Heart right ventricle (tissue), 16 donors: Measurements from ENCODE around the gene PTEN. TPM values are rescaled to one million over a fixed set of nuclear protein-coding genes. Genes with fewer than 3 reads are reported as not detected.

Source experiments
- ATAC-seq, 8 donors: fragments of 200-7000 bp; cut with Tn5 transposase; one replicate each; pipeline ENCODE4 v1.9.1; 2020; ENCODE audit warnings: mild to moderate bottlenecking in 8 of 8, moderate library complexity in 8 of 8, moderate number of reproducible peaks in 1 of 8
- DNase-seq, 2 donors: peaks; one replicate each; pipeline ENCODE4 v3.0.0-alpha.2; 2020
- H3K27ac ChIP-seq, 10 donors: fragments of 200-600 bp; sonication (generic) in 2 of 10; one replicate each; pipeline versions ENCODE4 v1.5.0 to v1.8.0; 2020 to 2022; ENCODE audit warnings: mild to moderate bottlenecking in 3 of 10
- H3K27me3 ChIP-seq, 7 donors: fragments of 200-600 bp; one replicate each; pipeline ENCODE4 v1.8.0; 2021 to 2022; ENCODE audit warnings: mild to moderate bottlenecking in 2 of 7
- H3K36me3 ChIP-seq, 9 donors: fragments of 200-600 bp; sonication (generic) in 1 of 9; one replicate each; pipeline versions ENCODE4 v1.5.0 to v1.8.0; 2020 to 2022; ENCODE audit warnings: mild to moderate bottlenecking in 2 of 9
- H3K4me1 ChIP-seq, 9 donors: fragments of 200-600 bp; sonication (generic) in 1 of 9; one replicate each; pipeline versions ENCODE4 v1.5.0 to v1.8.0; 2020 to 2022; ENCODE audit warnings: mild to moderate bottlenecking in 4 of 9
- H3K4me3 ChIP-seq, 10 donors: fragments of 200-600 bp; sonication (generic) in 2 of 10; one replicate each; pipeline versions ENCODE4 v1.5.0 to v1.8.0; 2020 to 2022; ENCODE audit warnings: mild to moderate bottlenecking in 7 of 10, moderate library complexity in 2 of 10
- H3K9me3 ChIP-seq, 11 donors: fragments of 200-600 bp in 10 of 11; sonication (generic) in 2 of 11; one replicate each; pipeline versions ENCODE4 v1.5.0 to v1.8.0; 2013 to 2022; ENCODE audit warnings: mild to moderate bottlenecking in 2 of 11, control low read depth in 1 of 11, moderate library complexity in 1 of 11
- WGBS, 2 donors: extraction: QIAGEN DNeasy Blood & Tissue Kit; methylation state at CpG; one replicate each; pipeline ENCODE4 v1.1.7; 2013; ENCODE audit warnings: inconsistent platforms in 1 of 2; 5-methylcytosine and 5-hydroxymethylcytosine counted together
- intact Hi-C, 10 donors: fragments of 100-400 bp; cut with DNase I; formaldehyde crosslinking; loops; one replicate each; pipeline versions ENCODE4 v1.11.1 to v1.14.2; 2022
- polyA plus RNA-seq, 2 donors: library from polyadenylated mRNA; stranded (reverse); fragments of 200-250 nt; gene quantifications; one replicate each; pipeline ENCODE4 v1.2.3, GENCODE V29; 2013
- total RNA-seq, 10 donors: library from RNA; stranded (reverse); fragmentation: NEBNext Ultra II Directional in 3 of 10; extraction: Animal tissue kit (Norgen Biotek cat#: 25700) in 3 of 10; gene quantifications; one replicate each; pipeline versions ENCODE4 v1.2.1 to v1.2.4, GENCODE V29; 2021 to 2023
- TF ChIP-seq, protein P1 (sequence below), 9 donors: fragments of 200-600 bp; sonication (generic) in 2 of 9; IDR thresholded peaks; one replicate each; pipeline versions ENCODE4 v1.5.0 to v1.8.0; 2021 to 2022; ENCODE audit warnings: antibody characterized with exemption in 9 of 9, mild to moderate bottlenecking in 5 of 9, moderate library complexity in 1 of 9
- donor health status: Arrhythmogenic right ventricular cardiomyopathy.
- donor health status: ischemic (EF 13 %, LVEDD 7.1; RV severe dilation, severe dysfunction).
- donor health status: healthy with polysubstance abuse.
- donor health status: DM: no; HTN: yes; CAD: no.
- donor health status: DM: no; HTN: no; CAD: no.
- donor health status: ischemic (EF 25% LVEDD 6.9; RV normal size, moderate dysfunction).
- donor health status: ischemic (EF 25% LVEDD 5.7; RV mildly dilated, moderate dysfunction).
- donor health status: healthy.
- donor health status: DM: yes; HTN: yes; CAD: no.
- donor health status: Ischemic cardiomyopathy.
- donor health status: ischemic (EF 35%, LVEDD 5.7; RV mildly dilated, moderate dysfunction).
- donor health status: nonischemic (EF 11% LVEDD 7.7; RV severe dilation, severe dysfunction).
- donor health status: DM: yes; HTN: yes; CAD: no.
- donor health status: PGD.
- donor health status: ischemic (EF 29% LVEDD 5.4; RV normal size, mild dysfunction).
- donor health status: nonischemic (EF 23%, LVEDD 6.1; RV moderate dilation, normal function).

Gene PTEN
- total and polyA plus RNA-seq, 12 donors = 21.8 to 89.9 (median 54.9) TPM

DNA sequence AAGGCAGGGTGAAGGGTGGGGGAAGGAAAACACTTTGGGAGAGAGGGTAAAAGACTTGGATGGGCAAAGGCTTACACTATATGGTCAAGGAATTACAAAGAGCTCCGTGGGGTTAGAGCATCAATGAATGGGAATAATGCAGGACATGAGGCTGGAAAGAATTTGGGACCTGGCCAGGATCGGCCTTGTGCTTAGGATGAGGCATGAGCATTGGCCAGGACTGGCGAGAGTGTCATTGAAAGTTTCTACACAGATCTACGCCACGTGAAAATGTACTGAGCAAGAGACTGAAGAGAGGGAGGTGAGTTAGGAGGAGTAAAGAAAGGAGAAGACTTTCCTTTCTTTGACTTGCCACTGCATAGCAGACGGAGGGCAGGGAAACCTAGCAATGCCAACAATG is 142.8 kb downstream of the PTEN start:
- H3K4me3 ChIP-seq = no peak overlapping the region
- H3K27me3 ChIP-seq = no peaks in the 10 kb centered on the region
- intact Hi-C loops = loop anchor here in 1 of 10 donors (5.0 kb wide), 1 partner anchor 91 kb away; no protein-coding TSS in a partner anchor
- peaks cover 0 to 4% (median 0%) of the 10 kb centered on the region in 9 donors for H3K4me1 ChIP-seq
- no peak overlapping the region for H3K27ac ChIP-seq
- no peak for DNase-seq
- ATAC-seq = no peak
- TF ChIP-seq, protein P1, sequence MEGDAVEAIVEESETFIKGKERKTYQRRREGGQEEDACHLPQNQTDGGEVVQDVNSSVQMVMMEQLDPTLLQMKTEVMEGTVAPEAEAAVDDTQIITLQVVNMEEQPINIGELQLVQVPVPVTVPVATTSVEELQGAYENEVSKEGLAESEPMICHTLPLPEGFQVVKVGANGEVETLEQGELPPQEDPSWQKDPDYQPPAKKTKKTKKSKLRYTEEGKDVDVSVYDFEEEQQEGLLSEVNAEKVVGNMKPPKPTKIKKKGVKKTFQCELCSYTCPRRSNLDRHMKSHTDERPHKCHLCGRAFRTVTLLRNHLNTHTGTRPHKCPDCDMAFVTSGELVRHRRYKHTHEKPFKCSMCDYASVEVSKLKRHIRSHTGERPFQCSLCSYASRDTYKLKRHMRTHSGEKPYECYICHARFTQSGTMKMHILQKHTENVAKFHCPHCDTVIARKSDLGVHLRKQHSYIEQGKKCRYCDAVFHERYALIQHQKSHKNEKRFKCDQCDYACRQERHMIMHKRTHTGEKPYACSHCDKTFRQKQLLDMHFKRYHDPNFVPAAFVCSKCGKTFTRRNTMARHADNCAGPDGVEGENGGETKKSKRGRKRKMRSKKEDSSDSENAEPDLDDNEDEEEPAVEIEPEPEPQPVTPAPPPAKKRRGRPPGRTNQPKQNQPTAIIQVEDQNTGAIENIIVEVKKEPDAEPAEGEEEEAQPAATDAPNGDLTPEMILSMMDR (IDR thresholded peaks at IDR 0.05) = no peak
- peaks cover 0 to 5% (median 0%) of the 10 kb centered on the region in 11 donors for H3K9me3 ChIP-seq
- WGBS, 2 donors = 92 to 94% methylated on average over 6 of the region's 6 CpGs
- no peaks in the 10 kb centered on the region for H3K36me3 ChIP-seq

DNA sequence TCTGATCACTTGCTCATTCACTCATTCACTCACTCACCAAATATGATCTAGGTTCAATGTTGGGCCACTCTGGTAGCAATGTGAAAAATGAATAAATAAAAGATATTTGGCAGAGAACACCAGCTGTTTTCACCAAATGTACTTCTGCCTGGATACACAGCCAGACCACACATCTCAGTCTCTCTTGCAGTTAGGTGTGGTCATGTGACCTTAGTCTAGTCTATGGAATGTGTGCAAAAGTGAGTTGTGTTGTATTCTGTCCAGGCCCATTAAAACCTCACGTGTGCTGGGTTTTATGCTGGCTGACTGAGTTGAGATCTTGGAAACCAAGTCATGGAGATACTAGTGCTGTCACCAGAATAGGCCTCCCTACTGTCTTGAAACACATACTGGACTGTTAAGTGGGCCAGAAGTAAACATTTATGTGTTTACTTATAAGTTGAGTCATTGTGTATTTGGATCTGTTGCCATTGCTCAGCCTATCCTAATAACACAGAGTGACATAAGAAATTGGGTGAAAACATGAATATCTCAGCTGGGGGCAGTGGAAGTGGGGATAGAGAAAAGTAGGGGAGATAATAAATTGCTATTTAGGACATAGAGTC is 145.5 kb downstream of the PTEN start:
- peaks cover 0 to 7% (median 0%) of the 10 kb centered on the region in 11 donors for H3K9me3 ChIP-seq
- intact Hi-C loops = loop anchor here in 1 of 10 donors (5.0 kb wide), 1 partner anchor 88 kb away; no protein-coding TSS in a partner anchor
- DNase-seq (no peak), ATAC-seq (no peak)
- H3K36me3 ChIP-seq = no peaks in the 10 kb centered on the region
- H3K4me1 ChIP-seq = peaks cover 0 to 12% (median 0%) of the 10 kb centered on the region in 9 donors
- no peak overlapping the region for H3K27ac ChIP-seq
- TF ChIP-seq, protein P1 (IDR thresholded peaks at IDR 0.05) = no peak
- WGBS, 2 donors = 94 to 100% methylated on average over 1 of the region's 1 CpG
- H3K27me3 ChIP-seq = no peaks in the 10 kb centered on the region
- H3K4me3 ChIP-seq = no peak overlapping the region

DNA sequence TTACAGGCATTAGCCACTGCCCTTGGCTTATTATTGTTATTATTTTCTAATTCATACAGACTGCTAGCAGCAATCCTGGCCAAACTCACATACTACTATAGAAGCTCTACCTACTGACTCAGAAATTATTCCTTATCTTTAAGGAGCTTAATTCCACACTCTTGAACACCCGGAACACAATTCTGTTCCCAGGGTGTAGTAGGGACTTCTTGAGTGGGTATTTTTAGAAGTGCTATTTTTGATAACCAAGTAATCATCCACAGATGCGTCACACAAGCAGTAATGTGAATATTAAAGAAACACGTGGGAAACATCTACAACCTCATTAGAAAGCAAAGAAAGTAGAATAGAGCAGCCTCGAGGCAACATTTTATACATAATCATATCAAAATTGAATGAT is 149.2 kb downstream of the PTEN start:
- no peaks in the 10 kb centered on the region for H3K36me3 ChIP-seq
- TF ChIP-seq, protein P1 (IDR thresholded peaks at IDR 0.05) = no peak
- H3K27ac ChIP-seq = peak overlapping the region in 4 of 10 donors; percentile 5 to 53 (median 30)
- peaks cover 0 to 12% (median 0%) of the 10 kb centered on the region in 9 donors for H3K4me1 ChIP-seq
- H3K4me3 ChIP-seq = no peak overlapping the region
- no peak for DNase-seq
- peaks cover 0 to 7% (median 0%) of the 10 kb centered on the region in 11 donors for H3K9me3 ChIP-seq
- intact Hi-C loops = no loop called here
- WGBS, 2 donors = 39 to 46% methylated on average over 4 of the region's 4 CpGs
- H3K27me3 ChIP-seq = no peaks in the 10 kb centered on the region
- ATAC-seq = peak; percentile 46 to 95 (median 74)

GRCh38 chr10:88017781-88018180 is 154.4 kb downstream of the PTEN start:
- Histone ChIP-seq H3K27ac (no peak overlapping the region), H3K9me3 (no peaks in the 10 kb centered on the region), H3K27me3 (no peaks in the 10 kb centered on the region), H3K4me1 (peaks cover 0 to 3% (median 0%) of the 10 kb centered on the region in 9 donors), H3K4me3 (no peak overlapping the region), H3K36me3 (no peaks in the 10 kb centered on the region)
- intact Hi-C loops = no loop called here
- DNase-seq = no peak
- TF ChIP-seq, protein P1 (IDR thresholded peaks at IDR 0.05) = no peak
- ATAC-seq = no peak
- WGBS, 2 donors = 76 to 90% methylated on average over 1 of the region's 1 CpG
